GM19395 (cell line): Measurements from ENCODE around the gene RABAC1.
A peak's percentile ranks its signal among the peaks of the same experiment; 100 is the strongest.
"Not testable (repeated sequence)": the region's sequence is repeated elsewhere in the genome, so short reads cannot be mapped to it uniquely, and the experiment has no call there.

Experiments
- ATAC-seq: cut with Tn5 transposase; IDR thresholded peaks from one replicate; pipeline ENCODE4 v1.9.1; 2021; ENCODE audit warnings: mild to moderate bottlenecking, moderate library complexity; ENCODE audit not compliant: unreplicated experiment

RABAC1 gene

DNA sequence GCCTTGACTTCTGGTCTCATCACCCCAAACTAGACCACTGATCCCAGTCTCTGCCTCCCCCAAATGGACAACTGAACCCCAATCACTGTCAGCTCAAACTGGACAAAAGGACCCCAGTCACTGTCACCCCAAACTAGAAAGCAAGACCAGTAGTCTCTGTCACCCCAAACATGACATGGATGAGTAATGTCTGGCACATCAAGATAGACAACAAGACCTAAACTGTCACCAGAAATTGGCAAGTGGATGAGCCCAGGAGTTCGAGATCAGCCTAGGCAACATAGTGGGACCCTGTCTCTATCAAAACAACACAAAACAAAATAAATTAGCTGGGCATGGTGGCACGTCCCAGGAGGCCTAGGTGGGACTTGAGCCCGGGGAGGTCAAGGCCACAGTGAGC lies 12.0 kb downstream of the RABAC1 start:
- ATAC-seq, result no peak

DNA sequence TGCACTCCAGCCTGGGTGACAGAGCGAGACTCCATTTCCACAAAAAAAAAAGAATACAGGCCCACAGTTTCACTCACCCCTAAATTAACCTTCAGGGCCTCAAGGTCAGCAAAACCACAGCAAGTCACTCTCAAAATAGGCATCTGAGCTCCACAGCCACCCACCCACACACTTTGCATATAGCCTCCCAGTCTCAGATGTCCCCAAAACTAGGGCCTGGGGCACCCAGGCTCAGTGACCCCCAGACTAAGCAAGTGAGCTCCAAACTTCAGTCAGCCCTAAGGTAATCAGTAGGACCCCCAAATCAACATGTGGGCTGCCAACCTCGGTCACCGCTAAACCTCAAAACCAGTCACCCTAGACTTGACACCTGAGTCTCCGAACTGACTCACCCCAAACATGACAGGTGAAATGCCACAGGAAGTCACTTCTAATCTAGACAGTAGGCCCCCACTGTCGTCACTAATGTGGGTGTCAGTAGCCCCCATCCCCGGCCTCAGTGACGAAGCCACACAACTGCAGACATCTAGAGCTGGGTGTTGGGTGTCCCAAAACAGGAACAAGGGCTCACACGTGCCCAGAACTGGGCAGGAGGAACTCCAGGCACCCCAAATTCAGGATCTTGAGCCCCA lies 13.9 kb downstream of the RABAC1 start:
- peak; percentile 80 for ATAC-seq

DNA sequence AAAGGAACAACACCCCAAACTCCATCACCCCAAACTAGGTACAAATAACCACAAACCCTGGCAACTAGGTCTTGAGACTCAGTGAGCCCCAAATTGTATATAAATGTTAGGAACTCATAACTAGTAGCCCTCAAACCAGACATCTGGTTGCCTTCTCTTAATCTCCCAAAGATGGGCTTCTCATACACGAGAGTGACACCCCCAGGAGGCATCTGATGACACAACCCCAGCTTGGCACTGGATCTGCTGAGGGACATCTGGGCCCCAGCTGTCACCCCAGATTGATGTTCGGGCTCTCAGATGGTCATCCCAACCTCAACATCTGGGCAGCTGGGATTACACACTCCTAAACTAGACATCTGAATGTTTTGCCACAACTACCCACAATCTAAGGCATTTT lies 14.8 kb downstream of the RABAC1 start:
- ATAC-seq, result no peak

DNA sequence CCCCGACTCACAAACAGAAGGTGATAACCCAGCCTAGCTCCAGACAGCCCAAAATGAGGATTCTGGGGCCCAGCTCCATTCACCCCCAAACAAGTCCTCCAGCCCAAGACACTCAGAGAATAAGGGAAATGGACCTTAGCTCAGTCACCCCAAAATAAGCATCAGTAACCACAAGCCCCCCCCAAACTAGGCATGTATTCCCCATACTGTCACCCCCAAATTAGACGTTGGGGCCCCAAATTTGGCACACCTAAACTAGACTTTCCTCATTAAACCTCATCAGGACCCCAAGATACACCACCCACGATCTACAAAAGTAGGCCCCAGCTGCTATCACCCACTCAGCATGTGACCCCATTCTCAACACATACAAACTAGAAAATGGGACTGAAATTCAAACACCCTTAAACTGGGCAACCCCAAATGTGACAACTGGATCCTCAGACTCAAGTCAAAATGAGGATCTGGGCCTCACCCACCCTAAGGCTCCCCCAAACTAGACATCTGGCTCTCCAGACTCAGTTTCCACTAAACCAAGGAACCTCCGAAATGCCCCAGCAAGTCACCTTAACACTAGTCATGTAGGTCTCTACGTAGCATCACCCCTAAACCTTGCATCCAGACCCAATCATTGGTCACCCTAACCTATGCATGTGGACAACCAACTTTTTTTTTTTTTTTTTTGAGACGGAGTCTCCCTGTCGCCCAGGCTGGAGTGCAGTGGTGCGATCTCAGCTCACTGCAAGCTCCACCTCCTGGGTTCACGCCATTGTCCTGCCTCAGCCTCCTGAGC lies 17.5 kb downstream of the RABAC1 start:
- ATAC-seq, result no peak

DNA sequence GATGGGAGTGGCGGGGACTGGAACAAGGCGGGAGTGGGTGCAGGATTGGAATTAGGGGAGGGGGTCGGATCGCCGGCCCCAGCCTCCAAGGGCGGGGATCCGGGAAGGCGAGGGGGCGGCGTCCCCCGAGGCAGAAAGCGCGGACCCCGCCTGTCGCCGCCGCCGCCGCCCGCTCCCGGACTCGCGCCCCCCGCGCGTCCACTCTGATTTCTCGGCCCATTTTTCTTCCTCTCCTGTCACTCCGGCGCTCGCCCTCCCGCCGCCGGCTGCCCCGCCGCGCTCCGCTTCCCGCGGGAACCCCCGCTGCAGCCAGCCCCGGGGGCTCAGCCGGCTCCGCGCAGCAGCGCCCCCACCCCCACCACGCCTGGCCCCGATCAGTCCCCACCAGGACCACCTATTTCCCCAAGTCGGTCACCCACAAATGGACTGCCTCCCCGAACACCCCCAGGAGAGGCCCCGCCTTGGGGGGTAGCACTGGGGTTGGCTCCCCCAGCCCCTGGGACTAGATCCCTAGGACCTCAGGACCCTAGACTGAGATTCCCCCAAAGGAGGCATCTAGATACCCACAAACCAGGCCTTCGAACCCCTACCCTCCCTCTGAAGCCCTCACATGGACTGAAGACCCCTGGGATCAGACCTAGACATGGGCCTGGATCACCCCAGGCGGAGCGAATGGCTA lies 18.3 kb downstream of the RABAC1 start:
- no peak for ATAC-seq

DNA sequence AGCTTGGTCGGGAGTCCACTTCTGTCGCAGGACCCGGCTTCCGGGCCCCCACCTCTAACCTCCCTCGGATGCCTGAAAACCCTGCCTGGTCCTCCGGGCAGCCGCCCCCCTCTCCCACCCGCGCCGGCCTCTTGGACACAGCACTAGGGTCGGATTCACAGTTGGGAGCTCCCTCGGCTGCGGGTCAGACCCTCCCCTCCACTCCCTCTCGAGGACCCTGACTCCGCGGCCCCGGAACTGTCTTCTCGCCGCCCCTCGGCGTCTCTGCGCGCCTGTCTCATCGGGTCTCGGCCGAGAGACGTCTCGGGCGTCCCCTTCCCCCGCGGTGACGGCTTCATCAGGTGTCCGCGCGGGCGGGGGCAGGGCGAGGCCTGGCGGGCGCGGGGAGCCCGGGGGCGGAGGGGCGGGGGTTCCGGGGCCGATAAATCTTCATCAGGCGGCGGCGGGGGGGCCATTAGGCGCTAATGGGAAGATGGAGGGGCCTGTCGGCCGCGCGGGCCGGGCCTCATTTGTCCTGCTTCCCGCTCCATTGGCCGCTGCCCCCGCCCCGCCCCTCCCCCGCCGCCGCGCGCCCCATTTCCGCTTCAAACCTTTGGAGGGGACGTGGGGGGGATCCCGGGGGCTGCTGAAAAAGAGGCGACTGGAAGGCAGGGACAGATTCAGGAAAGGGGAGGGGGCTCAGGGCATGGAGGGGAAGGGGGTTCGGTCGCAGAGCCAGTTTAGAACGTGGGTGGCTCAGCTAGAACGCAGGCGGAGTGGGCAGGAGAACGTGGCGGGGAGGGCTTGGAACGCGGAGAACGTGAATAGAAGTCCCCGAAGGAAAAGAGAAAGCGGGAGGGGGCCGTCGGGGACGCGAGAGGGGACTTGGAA lies 19.0 kb downstream of the RABAC1 start:
- no peak for ATAC-seq

DNA sequence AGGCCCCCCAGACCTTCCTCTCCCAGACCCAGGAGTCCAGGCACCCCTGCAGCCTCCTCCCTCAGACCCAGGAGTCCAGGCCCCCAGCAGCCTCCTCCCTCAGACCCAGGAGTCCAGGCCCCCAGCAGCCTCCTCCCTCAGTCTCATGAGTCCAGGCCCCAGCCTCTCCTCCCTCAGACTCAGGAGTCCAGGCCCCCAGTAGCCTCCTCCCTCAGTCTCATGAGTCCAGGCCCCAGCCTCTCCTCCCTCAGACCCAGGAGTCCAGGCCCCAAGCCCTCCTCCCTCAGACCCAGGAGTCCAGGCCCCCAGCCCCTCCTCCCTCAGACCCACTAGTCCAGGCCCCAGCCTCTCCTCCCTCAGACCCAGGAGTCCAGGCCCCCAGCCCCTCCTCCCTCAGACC lies 19.9 kb downstream of the RABAC1 start:
- ATAC-seq, result not testable (repeated sequence)

DNA sequence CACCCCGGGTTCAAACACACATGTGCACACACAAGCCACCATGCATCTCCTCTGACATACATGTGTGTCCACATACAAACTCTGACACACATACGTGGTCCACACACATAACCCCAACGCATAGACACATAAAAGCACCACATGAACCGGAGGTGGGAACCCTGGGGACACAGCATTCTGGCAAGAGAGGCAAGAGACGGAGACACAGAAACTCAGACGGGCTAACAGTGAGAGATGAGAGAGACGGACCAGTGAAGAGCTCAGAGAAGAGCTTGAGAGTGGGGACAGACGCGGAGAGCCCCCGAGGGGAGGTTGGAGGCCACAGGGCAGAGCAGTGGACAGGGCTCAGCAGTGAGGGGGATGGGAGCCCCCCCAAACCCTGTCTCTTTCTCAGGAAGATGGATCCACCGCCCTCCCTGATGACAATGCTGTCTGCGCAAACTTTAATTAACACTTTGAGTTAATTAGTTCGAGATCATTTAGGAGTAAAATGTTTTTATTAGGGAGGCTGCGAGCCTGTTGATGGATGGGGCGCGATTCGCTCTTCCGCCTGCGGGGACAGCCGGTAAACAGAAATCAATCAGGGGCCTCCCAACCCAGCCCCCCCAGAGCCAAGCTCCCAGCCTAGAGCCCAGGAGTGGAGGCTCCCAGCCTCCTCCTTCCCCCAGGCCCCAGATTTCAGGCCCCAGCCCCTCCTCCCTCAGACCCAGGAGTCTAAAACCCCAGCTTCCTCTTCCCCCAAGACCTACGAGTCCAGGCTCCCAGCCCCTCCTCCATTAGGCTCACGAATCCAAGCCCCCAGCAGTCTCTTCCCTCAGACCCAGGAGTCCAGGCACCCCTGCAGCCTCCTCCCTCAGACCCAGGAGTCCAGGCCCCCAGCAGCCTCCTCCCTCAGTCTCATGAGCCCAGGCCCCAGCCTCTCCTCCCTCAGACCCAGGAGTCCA lies 21.3 kb downstream of the RABAC1 start:
- ATAC-seq, result no peak

DNA sequence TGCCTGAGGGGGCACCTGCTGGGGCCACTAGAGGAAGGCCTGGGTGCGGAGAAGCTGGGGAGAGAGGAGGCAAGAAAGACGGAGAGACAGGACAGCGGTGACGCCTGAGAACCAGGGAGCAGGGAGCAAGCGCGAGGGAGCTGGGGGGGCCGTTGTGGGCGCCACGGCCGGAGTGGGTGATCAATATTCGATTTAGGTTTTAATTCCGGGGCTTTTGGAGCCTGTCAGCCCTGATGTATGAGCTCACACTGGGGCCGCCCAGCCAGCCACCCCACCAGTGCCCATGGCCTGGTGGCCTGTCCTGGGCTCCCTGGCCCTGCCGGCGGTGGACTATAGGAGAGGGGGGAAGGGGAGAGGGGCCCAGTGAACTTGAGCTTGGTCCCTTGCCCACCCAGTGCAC lies 22.2 kb downstream of the RABAC1 start:
- no peak for ATAC-seq

DNA sequence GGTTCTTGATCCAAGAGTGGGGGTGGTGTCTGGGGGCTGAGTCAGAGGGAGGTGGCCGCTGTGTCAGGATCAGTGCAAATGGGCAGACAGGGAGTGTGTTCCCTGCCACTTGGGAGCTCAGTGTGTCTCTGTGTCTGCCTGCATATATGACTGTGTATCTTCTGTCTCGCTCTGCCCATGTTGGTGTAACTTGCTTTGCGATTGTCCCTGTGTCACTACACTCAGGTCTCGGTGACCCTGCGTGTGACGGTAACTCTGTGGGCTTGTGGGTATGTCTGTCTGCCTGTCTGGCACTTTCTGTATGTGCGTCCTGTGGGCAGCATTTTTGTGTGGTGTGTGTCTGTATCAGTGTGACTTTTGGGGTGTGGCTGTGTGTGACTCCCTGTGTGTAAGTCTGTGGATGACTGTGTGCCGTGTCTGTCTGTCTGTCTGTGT lies 22.7 kb downstream of the RABAC1 start:
- ATAC-seq, result no peak

DNA sequence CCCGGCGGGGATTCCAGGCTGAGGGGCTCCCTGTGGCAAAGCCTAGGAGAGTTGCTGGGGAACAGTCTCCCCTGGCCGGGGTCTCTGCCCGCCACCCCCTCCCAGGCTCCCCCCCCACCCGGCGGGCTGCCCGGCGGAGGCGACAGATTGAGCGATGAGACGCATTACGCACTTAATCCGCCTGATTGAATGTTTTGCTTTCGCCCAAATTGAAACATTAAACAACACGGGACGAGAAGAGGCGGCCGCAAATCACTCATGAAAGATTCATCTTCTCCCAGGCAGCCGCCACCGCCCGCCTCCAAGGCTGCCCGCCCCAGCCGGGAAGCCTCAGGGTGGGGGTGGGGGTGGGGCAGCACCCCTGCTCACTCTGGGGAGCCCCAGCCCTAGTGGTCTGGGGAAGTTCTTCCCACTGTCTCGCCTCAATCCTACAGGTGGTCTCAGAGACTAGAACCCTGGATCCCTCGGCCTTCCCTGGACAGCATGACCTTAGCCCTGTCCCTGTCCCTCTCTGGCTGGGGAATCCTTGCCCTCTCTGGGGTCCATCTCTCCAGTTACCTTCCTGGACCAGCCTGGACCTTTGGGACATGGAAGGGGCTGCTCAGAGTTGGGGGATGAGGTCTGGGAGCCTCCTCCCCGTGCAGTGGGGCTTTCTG lies 23.2 kb downstream of the RABAC1 start:
- no peak for ATAC-seq

DNA sequence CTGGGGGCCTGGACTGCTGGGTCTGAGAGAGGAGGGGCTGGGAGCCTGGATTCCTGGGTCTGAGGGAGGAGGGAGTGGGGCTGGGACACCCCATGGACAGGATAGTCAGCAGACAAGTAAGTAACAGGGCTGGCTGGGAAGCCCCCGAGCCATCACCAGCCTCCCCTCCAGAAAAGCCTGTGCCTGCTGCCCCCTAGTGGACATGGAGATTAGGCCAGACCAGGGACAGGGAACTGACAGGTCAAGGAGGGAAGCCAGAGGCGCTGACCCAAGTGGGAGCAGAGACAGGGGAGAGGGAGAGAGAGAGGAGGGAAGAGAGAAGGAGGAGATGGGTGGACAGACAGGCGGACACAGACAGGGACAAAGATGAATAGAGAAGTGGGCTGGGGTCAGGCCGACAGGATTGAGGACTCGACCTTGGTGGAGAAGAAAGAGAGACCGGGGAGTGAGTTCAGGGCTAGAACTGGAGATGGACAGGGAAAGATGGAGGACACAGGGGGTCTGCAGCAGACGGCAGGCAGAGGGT lies 24.2 kb downstream of the RABAC1 start:
- no peak for ATAC-seq

DNA sequence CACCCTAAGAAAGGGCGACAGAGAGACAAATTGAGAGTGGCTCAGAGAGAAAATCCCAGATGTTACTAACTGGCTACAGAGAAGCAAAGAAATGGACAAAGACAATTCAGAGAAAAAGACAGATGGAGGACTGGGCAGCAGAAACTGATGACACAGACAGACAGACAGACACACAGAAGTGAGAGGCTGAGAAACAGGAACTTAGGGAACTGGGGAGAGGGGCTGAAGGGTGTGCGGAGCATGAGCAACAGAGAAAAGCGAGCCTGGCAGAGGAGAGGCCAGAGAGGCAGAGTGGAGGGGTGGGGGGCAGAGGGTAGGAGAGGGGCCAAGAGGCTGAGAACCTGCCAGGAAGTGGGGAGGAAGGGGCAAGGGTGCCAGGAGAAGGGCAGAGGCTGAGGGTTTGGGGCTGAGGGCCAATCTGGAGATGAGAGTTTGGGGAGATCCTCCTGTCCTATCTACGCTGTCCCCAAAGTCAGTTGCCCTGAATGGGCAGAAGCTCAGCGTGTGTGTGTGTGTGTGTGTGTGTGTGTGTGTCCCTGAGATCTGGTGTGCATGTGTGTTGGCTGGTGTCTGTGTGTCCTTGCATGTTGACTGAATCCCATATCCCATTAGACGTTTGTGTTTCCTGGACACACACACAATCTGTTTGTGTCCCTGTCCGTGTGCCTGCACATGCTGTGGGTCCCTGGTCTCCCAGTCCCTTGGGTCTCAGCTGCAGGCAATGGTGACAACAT lies 25.3 kb downstream of the RABAC1 start:
- no peak for ATAC-seq

DNA sequence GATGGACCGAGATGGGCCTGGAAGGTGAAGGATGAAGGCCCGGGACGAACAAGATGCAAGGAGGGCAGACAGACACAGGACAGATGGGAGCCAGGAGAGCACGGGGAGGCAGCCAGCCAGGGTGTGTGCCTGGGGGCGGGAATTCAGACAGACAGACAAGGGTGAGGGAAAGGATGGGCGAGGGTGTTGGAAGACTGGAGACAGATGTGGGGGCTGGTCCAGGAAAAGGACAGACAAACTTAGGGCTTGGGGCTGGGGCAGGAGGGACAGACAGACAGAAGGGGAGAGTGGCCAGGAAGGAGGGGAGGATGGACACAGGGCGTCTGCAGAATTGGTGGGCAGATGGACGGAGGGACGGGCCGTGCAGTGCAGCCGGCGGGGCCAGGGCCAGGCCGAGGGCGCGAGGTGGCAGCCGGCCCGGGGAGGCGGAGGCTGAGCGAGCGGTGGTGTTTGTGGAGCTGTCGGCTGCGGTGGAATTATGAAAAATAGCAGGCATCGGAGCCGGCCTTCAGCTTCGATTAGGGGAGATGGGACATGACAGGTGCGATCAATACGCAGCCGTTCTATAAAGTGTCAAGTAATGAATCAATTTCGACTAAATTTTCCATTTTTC lies 26.3 kb downstream of the RABAC1 start:
- no peak for ATAC-seq

DNA sequence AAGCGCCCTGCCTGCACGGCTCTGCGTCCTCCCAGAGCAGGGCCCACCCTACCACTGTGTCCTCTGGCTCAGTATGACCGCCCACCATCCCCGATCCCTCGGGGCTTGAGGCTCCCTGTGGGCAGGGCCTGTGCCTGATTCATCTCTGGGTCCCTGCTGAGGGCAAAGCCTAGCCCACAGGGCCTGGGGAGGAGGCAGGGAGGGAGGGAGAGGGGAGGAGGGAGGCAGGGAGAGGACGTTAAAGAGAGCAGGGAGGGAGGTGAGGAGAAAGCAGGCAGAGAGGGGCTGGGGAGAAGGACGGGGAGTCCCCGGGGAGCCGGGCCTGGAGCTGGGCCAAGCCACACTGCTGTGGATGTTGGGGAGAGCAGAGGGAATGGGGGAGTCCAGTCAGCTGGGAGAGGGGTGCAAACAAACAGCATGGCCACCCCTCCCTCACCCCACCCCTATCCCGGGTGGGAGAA lies 26.8 kb downstream of the RABAC1 start:
- no peak for ATAC-seq

DNA sequence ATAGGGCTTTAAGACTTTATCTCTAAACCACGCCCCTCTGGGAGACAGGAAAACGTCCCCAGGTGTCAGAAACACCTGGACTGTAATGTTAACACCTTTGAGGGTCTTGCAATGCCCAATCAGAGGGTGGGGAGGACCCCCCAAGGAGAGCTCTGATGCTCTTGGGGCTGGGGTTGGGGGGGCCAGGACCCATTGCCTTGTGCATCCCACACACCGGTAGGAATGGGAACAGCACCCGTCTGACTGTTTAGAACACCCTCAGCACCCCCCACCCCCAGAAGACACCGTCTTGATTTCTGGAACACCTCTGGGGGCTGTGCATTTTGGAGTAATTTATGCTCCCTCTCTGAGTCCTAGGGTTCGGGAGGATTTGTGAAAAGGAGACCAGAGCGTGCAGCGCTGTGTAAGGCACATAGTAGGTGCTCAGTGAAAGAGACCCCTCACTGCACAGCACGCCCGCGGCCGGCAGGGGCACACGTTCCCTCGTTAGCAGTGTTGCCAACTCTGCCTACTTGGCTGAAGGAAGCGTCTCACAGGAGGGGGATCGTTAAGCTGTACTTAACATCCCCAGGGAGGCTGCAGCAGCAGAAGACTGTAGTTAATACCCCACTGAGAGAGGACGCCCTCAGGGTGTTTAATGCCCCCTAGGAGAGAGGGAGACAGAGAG lies 28.1 kb downstream of the RABAC1 start:
- no peak for ATAC-seq

DNA sequence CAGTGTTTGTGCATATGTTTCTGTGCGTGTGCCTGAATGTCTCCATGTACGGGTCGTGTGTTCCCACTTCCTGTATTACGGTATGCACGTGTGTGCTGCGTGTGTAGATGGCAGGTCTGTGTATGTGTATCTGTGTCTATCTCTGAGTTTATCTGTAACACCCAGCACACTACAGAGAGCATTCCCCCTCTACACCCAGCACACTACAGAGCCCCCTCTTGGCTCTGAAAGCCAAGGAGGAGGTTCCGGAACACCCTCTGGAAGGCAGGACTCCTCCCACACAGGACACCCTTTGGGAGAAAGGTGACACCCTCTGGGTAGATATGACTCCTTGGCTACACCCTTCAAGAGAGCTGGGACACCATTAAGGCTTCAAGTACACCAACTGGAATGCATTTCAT lies 28.8 kb downstream of the RABAC1 start:
- ATAC-seq, result no peak
